ENCODE results near the gene FAM110C. TPM values are rescaled to one million over a fixed set of nuclear protein-coding genes. Genes with fewer than 3 reads are reported as not detected.

The FAM110C gene
- total RNA-seq = not detected in 2 replicates

GRCh38 chr2:46471-47345, at the start of gene FAM110C:
Gene FAM110C (minus strand): TSS chr2:46505. CDS start chr2:46385, 120 bp downstream.
- TF ChIP-seq CTCF (IDR thresholded peaks at IDR 0.05; ENCODE audit: insufficient read depth, low read depth, low read length) = no peak
- H3K4me3 ChIP-seq (ENCODE audit: low read depth, low read length) = no peak within 1 kb of the TSS
- no peak for DNase-seq (ENCODE audit: low read depth)

- no peak overlapping the region for H3K4me3 ChIP-seq (ENCODE audit: low read depth, low read length)
- TF ChIP-seq CTCF (IDR thresholded peaks at IDR 0.05; ENCODE audit: insufficient read depth, low read depth, low read length) = no peak
- DNase-seq (ENCODE audit: low read depth) = no peak
Measured at GRCh38 chr2:92326-92725, 46.0 kb upstream of the FAM110C start.

- DNase-seq (ENCODE audit: low read depth) = no peak
- H3K4me3 ChIP-seq (ENCODE audit: low read depth, low read length) = no peak overlapping the region
- no peak for TF ChIP-seq CTCF (IDR thresholded peaks at IDR 0.05; ENCODE audit: insufficient read depth, low read depth, low read length)
Measured at GRCh38 chr2:90645-91312, 44.5 kb upstream of the FAM110C start.

DNA sequence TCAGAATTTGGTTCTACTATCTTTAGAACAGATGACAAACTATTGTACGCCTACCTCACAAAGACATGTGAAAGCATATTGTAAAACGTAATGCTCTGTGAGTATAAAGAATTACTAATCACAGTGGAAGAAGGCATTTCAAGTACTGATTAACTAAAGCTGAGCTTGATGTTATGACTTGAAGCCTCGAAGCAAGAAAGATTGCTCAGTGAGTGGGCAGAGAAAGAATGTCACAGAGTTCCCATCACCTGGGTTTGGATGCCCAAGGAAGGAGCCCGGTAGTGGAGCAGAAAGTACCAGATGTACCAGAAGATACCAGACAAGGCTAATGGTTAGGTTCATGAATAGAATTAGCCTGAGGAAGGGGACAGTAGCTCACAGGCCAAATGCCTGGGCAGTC, 39.5 kb upstream of the FAM110C start:
- no peak for DNase-seq (ENCODE audit: low read depth)
- no peak for TF ChIP-seq CTCF (IDR thresholded peaks at IDR 0.05; ENCODE audit: insufficient read depth, low read depth, low read length)
- no peak overlapping the region for H3K4me3 ChIP-seq (ENCODE audit: low read depth, low read length)

- H3K4me3 ChIP-seq (ENCODE audit: low read depth, low read length) = no peak overlapping the region
- no peak for TF ChIP-seq CTCF (IDR thresholded peaks at IDR 0.05; ENCODE audit: insufficient read depth, low read depth, low read length)
- no peak for DNase-seq (ENCODE audit: low read depth)
Measured at GRCh38 chr2:84121-84520, 37.8 kb upstream of the FAM110C start.

- DNase-seq (ENCODE audit: low read depth) = no peak
- no peak overlapping the region for H3K4me3 ChIP-seq (ENCODE audit: low read depth, low read length)
- TF ChIP-seq CTCF (IDR thresholded peaks at IDR 0.05; ENCODE audit: insufficient read depth, low read depth, low read length) = no peak
Measured at GRCh38 chr2:80971-81736, 34.8 kb upstream of the FAM110C start.
